GM19455 (cell line): ENCODE measurements around the gene FOXF2.

Experiments
- ATAC-seq: cut with Tn5 transposase; IDR thresholded peaks from one replicate; pipeline ENCODE4 v1.9.1; 2021; ENCODE audit not compliant: unreplicated experiment

The FOXF2 gene

GRCh38 chr6:1438471-1438881 is 49.1 kb downstream of the FOXF2 start:
- no peak for ATAC-seq

- no peak for ATAC-seq
These were observed 50.0 kb downstream of the FOXF2 start for GRCh38 chr6:1439349-1439748.

GRCh38 chr6:1442929-1443328 is 53.6 kb downstream of the FOXF2 start:
- no peak for ATAC-seq
